HK-2 (cell line): ENCODE results near the gene ZNF512B.
"Not testable (repeated sequence)": the region's sequence is repeated elsewhere in the genome, so short reads cannot be mapped to it uniquely, and the experiment has no call there.

Experiments
- DNase-seq: peaks from one replicate; pipeline ENCODE4 v3.0.0-alpha.2; 2018; ENCODE audit not compliant: unreplicated experiment

Gene ZNF512B

GRCh38 chr20:63969838-63970713 is at the start of gene ZNF512B:
TSS of gene ZNF512B (minus strand) at chr20:63969930. CDS start at chr20:63967950, 1,980 bp downstream.
- peak; percentile 49 for DNase-seq

GRCh38 chr20:64015635-64016034 is 45.9 kb upstream of the ZNF512B start:
- DNase-seq, result no peak

GRCh38 chr20:64012385-64013154 is 42.8 kb upstream of the ZNF512B start:
- DNase-seq, result not testable (repeated sequence)

- no peak for DNase-seq
These were observed 41.6 kb upstream of the ZNF512B start for GRCh38 chr20:64011366-64011779.

GRCh38 chr20:64010711-64011237 is 41.0 kb upstream of the ZNF512B start:
- no peak for DNase-seq

GRCh38 chr20:64009811-64010387 is 40.2 kb upstream of the ZNF512B start:
- no peak for DNase-seq

GRCh38 chr20:64006902-64007301 is 37.2 kb upstream of the ZNF512B start:
- no peak for DNase-seq

- no peak for DNase-seq
These were observed 36.8 kb upstream of the ZNF512B start for GRCh38 chr20:64006490-64006889.

GRCh38 chr20:64005394-64005793 is 35.7 kb upstream of the ZNF512B start:
- no peak for DNase-seq

GRCh38 chr20:64003960-64004725 is 34.4 kb upstream of the ZNF512B start:
- DNase-seq, result no peak

GRCh38 chr20:64001607-64002011 is 31.9 kb upstream of the ZNF512B start:
- no peak for DNase-seq

- DNase-seq, result no peak
These were observed 31.2 kb upstream of the ZNF512B start for GRCh38 chr20:64000906-64001305.

- DNase-seq, result no peak
These were observed 13.2 kb upstream of the ZNF512B start for GRCh38 chr20:63982937-63983336.

GRCh38 chr20:63980806-63981728 is 11.3 kb upstream of the ZNF512B start, which contains the start of gene PRPF6:
TSS of gene PRPF6 (plus strand) at chr20:63981132. CDS start at chr20:63981246, 114 bp downstream.
- DNase-seq, result peak; percentile 96

GRCh38 chr20:63980317-63980805 is 10.6 kb upstream of the ZNF512B start:
- DNase-seq, result no peak

GRCh38 chr20:63979557-63980316 is 10.0 kb upstream of the ZNF512B start, which contains the start of gene SAMD10:
TSS of gene SAMD10 (minus strand) at chr20:63979642. CDS start at chr20:63979467, 175 bp downstream.
- DNase-seq, result peak; percentile 77

- DNase-seq, result no peak
These were observed 9.5 kb upstream of the ZNF512B start for GRCh38 chr20:63979229-63979556.

GRCh38 chr20:63978319-63979228 is 8.8 kb upstream of the ZNF512B start:
- peak; percentile 87 for DNase-seq
